B cell (primary cell): Measurements from ENCODE around the gene KCNMB2. TPM values are rescaled to one million over a fixed set of nuclear protein-coding genes. Genes with fewer than 3 reads are reported as not detected.

ENCODE experiments used
- ATAC-seq: fragments of 200-7000 bp; cut with Tn5 transposase; one replicate; pipeline ENCODE4 v1.10.0; 2021; ENCODE audit warnings: low read depth, mild to moderate bottlenecking, moderate number of reproducible peaks, moderate library complexity
- CTCF ChIA-PET: fragments of 350-600 bp; sonication (Branson Sonifier 250); formaldehyde crosslinking; loops from one replicate; lab custom pipeline; 2021; ENCODE audit warnings: antibody characterized with exemption, inconsistent platforms; lab: Charles Lee
- POLR2A ChIA-PET: fragments of 350-600 bp; sonication (Branson Sonifier 250); formaldehyde crosslinking; loops from one replicate; lab custom pipeline; 2021; ENCODE audit warnings: antibody characterized with exemption; lab: Charles Lee
- DNase-seq: peaks from one replicate; pipeline ENCODE4 v3.0.0; 2013
- H2AFZ ChIP-seq: 2 replicates; pipeline ENCODE4 v1.6.1; 2012; ENCODE audit warnings: mild to moderate bottlenecking, low read depth, low read length; ENCODE audit not compliant: insufficient read depth, poor library complexity, severe bottlenecking
- H3K27ac ChIP-seq, 2 donors: 1 replicate in 1 of 2; 2 replicates in 1 of 2; pipeline ENCODE4 v1.5.1; 2012 to 2013; ENCODE audit warnings: low read length in 2 of 2, mild to moderate bottlenecking in 2 of 2, moderate library complexity in 1 of 2
- H3K27me3 ChIP-seq, 4 experiments: fragments of 200-600 bp in 1 of 4; sonication (generic) in 1 of 4; replicated peaks in 1 of 4; 1 replicate in 2 of 4; 2 replicates in 2 of 4; pipeline versions ENCODE4 v1.6.1 to v1.7.0; 2013 to 2016; ENCODE audit warnings: low read length in 3 of 4, mild to moderate bottlenecking in 2 of 4, mixed read lengths in 1 of 4, moderate library complexity in 1 of 4; ENCODE audit not compliant: insufficient read depth in 4 of 4, control insufficient read depth in 3 of 4; ENCODE audit errors: control extremely low read depth in 1 of 4
- H3K36me3 ChIP-seq, 2 experiments: replicated peaks in 1 of 2; 1 replicate in 1 of 2; 2 replicates in 1 of 2; pipeline versions ENCODE4 v1.6.1 to v1.7.1; 2013; ENCODE audit warnings: low read length in 1 of 2; ENCODE audit not compliant: insufficient read depth in 2 of 2, control insufficient read depth in 1 of 2; ENCODE audit errors: control extremely low read depth in 1 of 2, extremely low read depth in 1 of 2
- H3K4me1 ChIP-seq, 2 donors: fragments of 200-600 bp in 1 of 2; sonication (generic) in 1 of 2; 1 replicate in 1 of 2; 2 replicates in 1 of 2; pipeline versions ENCODE4 v1.5.1 to v1.6.1; 2013 to 2017; ENCODE audit warnings: low read length in 2 of 2; ENCODE audit not compliant: control insufficient read depth in 2 of 2, insufficient read depth in 2 of 2
- H3K4me2 ChIP-seq: replicated peaks from 2 replicates; pipeline ENCODE3; 2012; ENCODE audit warnings: mild to moderate bottlenecking, low read depth, low read length; ENCODE audit not compliant: poor library complexity, severe bottlenecking
- H3K4me3 ChIP-seq, 5 experiments: fragments of 200-600 bp in 1 of 5; sonication (generic) in 1 of 5; 1 replicate in 3 of 5; 2 replicates in 2 of 5; pipeline versions ENCODE4 v1.5.1 to v1.7.0; 2011 to 2016; ENCODE audit warnings: low read length in 4 of 5, mild to moderate bottlenecking in 4 of 5, low read depth in 2 of 5, control low read depth in 1 of 5, moderate library complexity in 1 of 5; ENCODE audit not compliant: insufficient read depth in 1 of 5; ENCODE audit errors: control extremely low read depth in 1 of 5, extremely low read depth in 1 of 5
- H3K79me2 ChIP-seq: fragments of 200-600 bp; sonication (generic); one replicate; pipeline ENCODE4 v1.6.0; 2016; ENCODE audit warnings: low read length; ENCODE audit not compliant: control insufficient read depth, insufficient read depth
- H3K9ac ChIP-seq: fragments of 200-600 bp; sonication (generic); 2 replicates; pipeline ENCODE4 v1.6.1; 2017; ENCODE audit warnings: mild to moderate bottlenecking, low read length, moderate library complexity
- H3K9me3 ChIP-seq, 3 donors: one replicate each; pipeline versions ENCODE4 v1.6.1 to v1.7.1; 2013; ENCODE audit warnings: low read length in 2 of 3; ENCODE audit not compliant: control insufficient read depth in 2 of 3, insufficient read depth in 1 of 3; ENCODE audit errors: control extremely low read depth in 1 of 3
- H4K20me1 ChIP-seq: 2 replicates; pipeline ENCODE4 v1.6.0; 2012; ENCODE audit warnings: mild to moderate bottlenecking, low read length; ENCODE audit not compliant: insufficient read depth, control insufficient read depth, poor library complexity, severe bottlenecking
- H3K27ac Mint-ChIP-seq: one replicate; pipeline ENCODE4 v1.8.0; 2021; ENCODE audit warnings: mixed read lengths
- H3K27me3 Mint-ChIP-seq: one replicate; pipeline ENCODE4 v1.8.0; 2021; ENCODE audit warnings: mixed read lengths
- H3K4me1 Mint-ChIP-seq: one replicate; pipeline ENCODE4 v1.8.0; 2021; ENCODE audit warnings: mixed read lengths
- H3K4me3 Mint-ChIP-seq: one replicate; pipeline ENCODE4 v1.8.0; 2021; ENCODE audit warnings: mixed read lengths
- H3K9me3 Mint-ChIP-seq: one replicate; pipeline ENCODE4 v1.8.0; 2022; ENCODE audit warnings: mixed read lengths; ENCODE audit not compliant: insufficient read depth
- CTCF ChIP-seq: fragments of 200-600 bp; IDR thresholded peaks from one replicate; pipeline ENCODE4 v1.8.0; 2022; ENCODE audit warnings: antibody characterized with exemption, mild to moderate bottlenecking
- EZH2 ChIP-seq: IDR thresholded peaks from 2 replicates; pipeline ENCODE4 v1.6.1; 2012; ENCODE audit warnings: borderline replicate concordance, low read depth, mild to moderate bottlenecking, moderate library complexity, low read length; ENCODE audit not compliant: insufficient read depth, poor library complexity, severe bottlenecking
- WGBS: methylation state at CpG from one replicate; pipeline ENCODE4 v1.1.5; 2013; ENCODE audit warnings: missing lambda C conversion rate; ENCODE audit not compliant: insufficient coverage; 5-methylcytosine and 5-hydroxymethylcytosine counted together
- intact Hi-C: fragments of 100-400 bp; cut with micrococcal nuclease; formaldehyde crosslinking; loops from one replicate; pipeline ENCODE4 v1.10.0; 2022
- polyA plus RNA-seq: library from polyadenylated mRNA; depleted of rRNA; stranded (reverse); fragments of >200 nt; gene quantifications from 2 replicates; pipeline ENCODE4 v1.2.3, GENCODE V29; 2012
- total RNA-seq, 2 donors: library from RNA; stranded (reverse); fragments of 120-200 nt in 1 of 2; gene quantifications; 1 replicate in 1 of 2; 2 replicates in 1 of 2; pipeline versions ENCODE4 v1.2.3 to v1.2.4, GENCODE V29; 2013 to 2022

The KCNMB2 gene
- total and polyA plus RNA-seq, 2 donors (not counting 1 experiment from before 2014, with no cell fraction given) = not detected

- Histone ChIP-seq H3K9ac (no peak overlapping the region), H3K79me2 (no peaks in the 10 kb centered on the region), H3K36me3 (no peaks in the 10 kb centered on the region), H4K20me1 (no peaks in the 10 kb centered on the region), H3K4me3 (no peak overlapping the region), H3K27ac (no peak overlapping the region), H3K9me3 (peaks cover 0 to 6% (median 0%) of the 10 kb centered on the region in 3 donors), H3K27me3 (no peaks in the 10 kb centered on the region), H3K4me2 (no peak overlapping the region), H2AFZ (no peak overlapping the region), H3K4me1 (no peaks in the 10 kb centered on the region)
- Mint-ChIP-seq H3K4me3 (no peak overlapping the region), H3K9me3 (no peaks in the 10 kb centered on the region), H3K4me1 (no peaks in the 10 kb centered on the region), H3K27ac (no peak overlapping the region), H3K27me3 (no peaks in the 10 kb centered on the region)
- intact Hi-C loops = no loop called here
- CTCF ChIA-PET = no interaction called here
- DNase-seq (no peak), ATAC-seq (no peak)
- no peak for TF ChIP-seq EZH2
- no peak for TF ChIP-seq CTCF
- POLR2A ChIA-PET = no interaction called here
- 90% methylated on average over 4 of the region's 9 CpGs for WGBS
These were observed 35.6 kb upstream of the KCNMB2 start for GRCh38 chr3:178500631-178501030.

- H3K9me3 ChIP-seq = no peaks in the 10 kb centered on the region
- H3K27ac ChIP-seq = no peak overlapping the region
- ChIA-PET POLR2A (no interaction called here), CTCF (no interaction called here)
- no peaks in the 10 kb centered on the region for H4K20me1 ChIP-seq
- no peak overlapping the region for H3K4me2 ChIP-seq
- Mint-ChIP-seq H3K4me1 (no peaks in the 10 kb centered on the region), H3K9me3 (no peaks in the 10 kb centered on the region), H3K27ac (no peak overlapping the region), H3K4me3 (no peak overlapping the region), H3K27me3 (no peaks in the 10 kb centered on the region)
- intact Hi-C loops = no loop called here
- H3K4me1 ChIP-seq = no peaks in the 10 kb centered on the region
- no peak overlapping the region for H3K9ac ChIP-seq
- no peaks in the 10 kb centered on the region for H3K27me3 ChIP-seq
- ATAC-seq (no peak), DNase-seq (no peak)
- no peak overlapping the region for H2AFZ ChIP-seq
- WGBS = no CpG with 5 or more reads among the region's 2 CpGs
- H3K36me3 ChIP-seq = no peaks in the 10 kb centered on the region
- TF ChIP-seq EZH2 (no peak), CTCF (no peak)
- no peaks in the 10 kb centered on the region for H3K79me2 ChIP-seq
- H3K4me3 ChIP-seq = no peak overlapping the region
These were observed 32.1 kb upstream of the KCNMB2 start for GRCh38 chr3:178504128-178504527.
